COLO668 (cell line): ENCODE results near the gene MED15.
"Not testable (repeated sequence)": the region's sequence is repeated elsewhere in the genome, so short reads cannot be mapped to it uniquely, and the experiment has no call there.

Experiments
- DNase-seq: peaks from one replicate; lab custom pipeline; 2025; ENCODE audit not compliant: unreplicated experiment; lab: John Stamatoyannopoulos, UW

The MED15 gene

GRCh38 chr22:20507253-20508066 lies at the start of gene MED15:
MED15 (plus strand) TSS chr22:20507610; CDS start chr22:20507679, 69 bp downstream.
- peak; percentile 94 for DNase-seq

- DNase-seq = no peak
Observed at GRCh38 chr22:20458530-20459151, 48.8 kb upstream of the MED15 start.

- DNase-seq = no peak
Observed at GRCh38 chr22:20459152-20459542, 48.3 kb upstream of the MED15 start.

- no peak for DNase-seq
Observed at GRCh38 chr22:20459862-20460261, 47.5 kb upstream of the MED15 start.

GRCh38 chr22:20463324-20464095 lies 43.9 kb upstream of the MED15 start:
- no peak for DNase-seq

GRCh38 chr22:20464096-20464614 lies 43.3 kb upstream of the MED15 start:
- no peak for DNase-seq

- no peak for DNase-seq
Observed at GRCh38 chr22:20464912-20465758, 42.3 kb upstream of the MED15 start.

GRCh38 chr22:20465759-20466077 lies 41.7 kb upstream of the MED15 start:
- no peak for DNase-seq

GRCh38 chr22:20466659-20467379 lies 40.6 kb upstream of the MED15 start:
- no peak for DNase-seq

- DNase-seq = no peak
Observed at GRCh38 chr22:20469110-20469868, 38.1 kb upstream of the MED15 start.

- DNase-seq = not testable (repeated sequence)
Observed at GRCh38 chr22:20470525-20470924, 36.9 kb upstream of the MED15 start.

GRCh38 chr22:20471126-20471833 lies 36.1 kb upstream of the MED15 start:
- no peak for DNase-seq

GRCh38 chr22:20472629-20473442 lies 34.6 kb upstream of the MED15 start:
- DNase-seq = no peak

- DNase-seq = no peak
Observed at GRCh38 chr22:20475115-20475436, 32.3 kb upstream of the MED15 start.

- DNase-seq = not testable (repeated sequence)
Observed at GRCh38 chr22:20475569-20475968, 31.8 kb upstream of the MED15 start.

GRCh38 chr22:20478059-20478458 lies 29.4 kb upstream of the MED15 start:
- DNase-seq = not testable (repeated sequence)

- DNase-seq = no peak
Observed at GRCh38 chr22:20479612-20480196, 27.7 kb upstream of the MED15 start.

- not testable (repeated sequence) for DNase-seq
Observed at GRCh38 chr22:20483143-20483506, 24.3 kb upstream of the MED15 start.
